IMR-90 (cell line): ENCODE results near the gene HNRNPU. TPM values are rescaled to one million over a fixed set of nuclear protein-coding genes. Genes with fewer than 3 reads are reported as not detected.

Experiments
- ATAC-seq: fragments of 200-7000 bp; cut with Tn5 transposase; 2 replicates; pipeline ENCODE4 v1.9.1; 2020; ENCODE audit warnings: low read depth, mild to moderate bottlenecking, moderate library complexity
- BruUV-seq: library from RNA; stranded (reverse); fragments of 400-500 nt; replicated peaks from 2 replicates; lab custom pipeline; 2021; lab: Mats Ljungman, UMichigan
- CTCF ChIA-PET: fragments of 300-600 bp; formaldehyde crosslinking; extraction: SDS; loops from one replicate; lab custom pipeline; 2021; ENCODE audit warnings: antibody characterized with exemption; lab: Yijun Ruan, JAX
- POLR2A ChIA-PET: fragments of 300-600 bp; sonication (Branson Sonifier 250); formaldehyde crosslinking; loops from one replicate; lab custom pipeline; 2022; ENCODE audit warnings: antibody characterized with exemption; ENCODE audit not compliant: unreplicated experiment; lab: Charles Lee
- DNase-seq: peaks from one replicate; pipeline ENCODE4 v3.0.0; 2013
- H2AFZ ChIP-seq: replicated peaks from 2 replicates; pipeline ENCODE3; 2013; ENCODE audit warnings: low read length, mild to moderate bottlenecking; ENCODE audit not compliant: poor library complexity
- H2AK5ac ChIP-seq: 2 replicates; pipeline ENCODE4 v1.6.1; 2013; ENCODE audit warnings: low read depth, low read length, inconsistent platforms
- H2AK9ac ChIP-seq: replicated peaks from 2 replicates; pipeline ENCODE3; 2013; ENCODE audit warnings: mild to moderate bottlenecking, low read depth, low read length, moderate library complexity; ENCODE audit not compliant: poor library complexity
- H2BK120ac ChIP-seq: 2 replicates; pipeline ENCODE4 v1.6.1; 2013; ENCODE audit warnings: low read depth, low read length, inconsistent platforms
- H2BK15ac ChIP-seq: 3 replicates; pipeline ENCODE4 v1.6.1; 2013; ENCODE audit warnings: low read depth, low read length, inconsistent platforms
- H2BK20ac ChIP-seq: 2 replicates; pipeline ENCODE4 v1.6.1; 2013; ENCODE audit warnings: low read depth, mild to moderate bottlenecking, inconsistent platforms, low read length, moderate library complexity
- H2BK5ac ChIP-seq: 2 replicates; pipeline ENCODE4 v1.6.1; 2013; ENCODE audit warnings: mild to moderate bottlenecking, low read depth, low read length, inconsistent platforms; ENCODE audit not compliant: poor library complexity, severe bottlenecking
- H3K14ac ChIP-seq: replicated peaks from 2 replicates; pipeline ENCODE4 v1.6.1; 2013; ENCODE audit warnings: low read depth, low read length, inconsistent platforms
- H3K18ac ChIP-seq: 2 replicates; pipeline ENCODE4 v1.6.1; 2013; ENCODE audit warnings: low read depth, low read length, control low read depth
- H3K23ac ChIP-seq: 2 replicates; pipeline ENCODE4 v1.6.1; 2013; ENCODE audit warnings: low read depth, low read length, inconsistent platforms
- H3K27ac ChIP-seq: 2 replicates; pipeline ENCODE4 v1.5.1; 2013; ENCODE audit warnings: mild to moderate bottlenecking, control low read depth, low read length; ENCODE audit not compliant: insufficient read depth
- H3K27me3 ChIP-seq: 2 replicates; pipeline ENCODE4 v1.6.1; 2013; ENCODE audit warnings: low read length; ENCODE audit not compliant: control insufficient read depth, insufficient read depth
- H3K36me3 ChIP-seq: 2 replicates; pipeline ENCODE4 v1.6.1; 2013; ENCODE audit warnings: low read length, mixed read lengths; ENCODE audit not compliant: control insufficient read depth, insufficient read depth
- H3K4ac ChIP-seq: 2 replicates; pipeline ENCODE4 v1.6.1; 2013; ENCODE audit warnings: low read depth, low read length, inconsistent platforms
- H3K4me1 ChIP-seq: 2 replicates; pipeline ENCODE4 v1.6.1; 2013; ENCODE audit warnings: low read length, mixed read lengths; ENCODE audit not compliant: control insufficient read depth, insufficient read depth
- H3K4me2 ChIP-seq: 2 replicates; pipeline ENCODE4 v1.6.1; 2013; ENCODE audit warnings: low read depth, mild to moderate bottlenecking, control low read depth, low read length, moderate library complexity
- H3K4me3 ChIP-seq: 2 replicates; pipeline ENCODE4 v1.5.1; 2013; ENCODE audit warnings: low read depth, mild to moderate bottlenecking, control low read depth, low read length, moderate library complexity; ENCODE audit not compliant: insufficient read depth
- H3K56ac ChIP-seq: 2 replicates; pipeline ENCODE4 v1.6.1; 2013; ENCODE audit warnings: low read length, inconsistent platforms; ENCODE audit not compliant: insufficient read depth; ENCODE audit errors: extremely low read depth
- H3K79me1 ChIP-seq, 2 experiments: 2 replicates each; pipeline ENCODE4 v1.6.1; 2013; ENCODE audit warnings: low read length in 2 of 2, inconsistent platforms in 1 of 2, low read depth in 1 of 2
- H3K9ac ChIP-seq: 2 replicates; pipeline ENCODE4 v1.6.1; 2013; ENCODE audit warnings: low read depth, low read length, control low read depth
- H3K9me1 ChIP-seq: 2 replicates; pipeline ENCODE4 v1.6.1; 2013; ENCODE audit warnings: low read length, inconsistent platforms; ENCODE audit not compliant: insufficient read depth
- H3K9me3 ChIP-seq: 2 replicates; pipeline ENCODE4 v1.6.1; 2013; ENCODE audit warnings: low read length; ENCODE audit not compliant: control insufficient read depth, insufficient read depth
- H4K20me1 ChIP-seq: 2 replicates; pipeline ENCODE4 v1.6.1; 2013; ENCODE audit warnings: low read length, inconsistent platforms; ENCODE audit not compliant: insufficient read depth
- H4K5ac ChIP-seq: 2 replicates; pipeline ENCODE4 v1.6.1; 2013; ENCODE audit warnings: mild to moderate bottlenecking, low read depth, low read length, control low read depth
- H4K8ac ChIP-seq, 2 experiments: 2 replicates each; pipeline ENCODE4 v1.6.1; 2013; ENCODE audit warnings: low read depth in 2 of 2, low read length in 2 of 2, control low read depth in 1 of 2, inconsistent platforms in 1 of 2
- H4K91ac ChIP-seq: 2 replicates; pipeline ENCODE4 v1.6.1; 2013; ENCODE audit warnings: low read depth, low read length, inconsistent platforms; ENCODE audit not compliant: insufficient read depth
- RAD21 ChIP-seq: IDR thresholded peaks from 2 replicates; pipeline ENCODE4 v1.6.1; 2012; ENCODE audit warnings: low read length, improper control_type of control experiment
- WGBS, 2 experiments: methylation state at CpG; one replicate each; pipeline versions ENCODE4 v1.1.5 to v1.1.7; 2013; ENCODE audit warnings: missing lambda C conversion rate in 2 of 2; ENCODE audit not compliant: insufficient read length in 1 of 2; ENCODE audit errors: extremely low coverage in 2 of 2; 5-methylcytosine and 5-hydroxymethylcytosine counted together
- dilution Hi-C: fragments of 300-500 bp; cut with HindIII; formaldehyde crosslinking; loops from one replicate; pipeline ENCODE4 v1.14.3; 2018; ENCODE audit warnings: low sequenced_read_pairs; ENCODE audit not compliant: unreplicated experiment
- in situ Hi-C: fragments of 300-500 bp; cut with MboI; formaldehyde crosslinking; loops from 3 replicates; pipeline ENCODE4 v1.14.3; 2019; ENCODE audit warnings: low sequenced_read_pairs, inconsistent platforms, mixed read lengths
- intact Hi-C: fragments of 100-400 bp; cut with micrococcal nuclease; formaldehyde crosslinking; loops from 2 replicates; pipeline ENCODE4 v1.10.0; 2022
- polyA plus RNA-seq, 3 experiments: library from polyadenylated mRNA; depleted of rRNA; stranded (reverse); fragments of >200 nt; gene quantifications; 2 replicates each; pipeline ENCODE4 v1.2.3, GENCODE V29; 2012; ENCODE audit warnings: low replicate concordance in 1 of 3
- total RNA-seq: library from RNA; depleted of rRNA; stranded (reverse); fragments of >200 nt; gene quantifications from 2 replicates; pipeline ENCODE4 v1.2.3, GENCODE V29; 2012
- TF ChIP-seq, protein P1 (sequence below): fragments of 150-350 bp; IDR thresholded peaks from 2 replicates; pipeline ENCODE4 v1.6.1; 2017; ENCODE audit warnings: mild to moderate bottlenecking, antibody characterized with exemption, low read length, low read depth
- TF ChIP-seq, protein P2 (sequence below): fragments of 150-350 bp; IDR thresholded peaks from 2 replicates; pipeline ENCODE4 v1.6.1; 2016; ENCODE audit warnings: low read depth, mild to moderate bottlenecking, low read length, moderate library complexity, borderline replicate concordance

Gene HNRNPU
- total and polyA plus RNA-seq, 2 of the 4 experiments (the other 2 are of a cell fraction): 151 to 169 TPM

DNA sequence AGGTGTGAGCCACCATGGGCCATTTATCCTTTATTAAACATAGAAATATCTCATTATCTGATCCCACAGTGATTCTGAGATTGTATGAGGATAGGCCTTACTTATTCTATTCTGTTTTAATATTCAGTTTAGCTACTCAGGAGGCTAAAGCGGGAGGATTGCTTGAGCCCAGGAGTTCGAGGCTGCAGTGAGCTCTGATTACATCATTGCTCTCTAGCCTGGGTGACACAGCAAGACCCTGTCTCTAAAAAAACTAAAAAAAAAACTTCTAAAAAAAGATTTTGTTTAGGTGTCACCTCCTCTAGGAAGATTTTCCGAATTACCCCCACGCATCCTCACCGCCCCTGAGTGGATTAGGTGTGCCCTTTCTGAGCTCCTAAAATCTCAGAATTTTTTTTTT is 14.3 kb upstream of the HNRNPU start:
- Histone ChIP-seq H3K56ac (no peak overlapping the region), H2BK15ac (no peak overlapping the region), H4K8ac (no peak overlapping the region), H3K27ac (no peak overlapping the region), H2BK20ac (no peak overlapping the region), H3K4ac (no peak overlapping the region), H3K4me3 (no peak overlapping the region), H3K9me3 (no peaks in the 10 kb centered on the region), H2AK5ac (no peak overlapping the region), H2BK5ac (no peak overlapping the region), H4K20me1 (no peaks in the 10 kb centered on the region), H3K9ac (no peak overlapping the region), H4K91ac (no peak overlapping the region), H3K4me1 (no peaks in the 10 kb centered on the region), H3K23ac (no peak overlapping the region), H3K27me3 (no peaks in the 10 kb centered on the region; the same call in 1 of the 2 replicates), H3K79me1 (no peaks in the 10 kb centered on the region), H3K36me3 (no peaks in the 10 kb centered on the region), H3K4me2 (no peak overlapping the region), H2AK9ac (no peak overlapping the region), H3K9me1 (no peaks in the 10 kb centered on the region), H3K14ac (no peak overlapping the region), H2AFZ (no peak overlapping the region), H2BK120ac (no peak overlapping the region), H3K18ac (no peak overlapping the region), H4K5ac (no peak overlapping the region)
- POLR2A ChIA-PET: interaction anchor here (0.6 kb wide), 2 partner anchors 20 to 25 kb away, joined by 3 to 8 read pairs; no protein-coding TSS in a partner anchor
- CTCF ChIA-PET: interaction anchor here (0.6 to 1.2 kb wide), 3 partner anchors 15 to 669 kb away, joined by 3 to 4 read pairs (median 4); no protein-coding TSS in a partner anchor
- dilution Hi-C loops (no loop called here), intact Hi-C loops (no loop called here), in situ Hi-C loops (no loop called here)
- TF ChIP-seq, protein P1, sequence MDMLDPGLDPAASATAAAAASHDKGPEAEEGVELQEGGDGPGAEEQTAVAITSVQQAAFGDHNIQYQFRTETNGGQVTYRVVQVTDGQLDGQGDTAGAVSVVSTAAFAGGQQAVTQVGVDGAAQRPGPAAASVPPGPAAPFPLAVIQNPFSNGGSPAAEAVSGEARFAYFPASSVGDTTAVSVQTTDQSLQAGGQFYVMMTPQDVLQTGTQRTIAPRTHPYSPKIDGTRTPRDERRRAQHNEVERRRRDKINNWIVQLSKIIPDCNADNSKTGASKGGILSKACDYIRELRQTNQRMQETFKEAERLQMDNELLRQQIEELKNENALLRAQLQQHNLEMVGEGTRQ: no peak
- TF ChIP-seq, protein P2, sequence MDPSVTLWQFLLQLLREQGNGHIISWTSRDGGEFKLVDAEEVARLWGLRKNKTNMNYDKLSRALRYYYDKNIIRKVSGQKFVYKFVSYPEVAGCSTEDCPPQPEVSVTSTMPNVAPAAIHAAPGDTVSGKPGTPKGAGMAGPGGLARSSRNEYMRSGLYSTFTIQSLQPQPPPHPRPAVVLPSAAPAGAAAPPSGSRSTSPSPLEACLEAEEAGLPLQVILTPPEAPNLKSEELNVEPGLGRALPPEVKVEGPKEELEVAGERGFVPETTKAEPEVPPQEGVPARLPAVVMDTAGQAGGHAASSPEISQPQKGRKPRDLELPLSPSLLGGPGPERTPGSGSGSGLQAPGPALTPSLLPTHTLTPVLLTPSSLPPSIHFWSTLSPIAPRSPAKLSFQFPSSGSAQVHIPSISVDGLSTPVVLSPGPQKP: no peak
- no peak for TF ChIP-seq RAD21
- no peak for ATAC-seq
- BruUV-seq: no TSS peak
- WGBS, 2 experiments: no CpG with 5 or more reads among the region's 5 CpGs
- no peak for DNase-seq
